SKM-1 treated with dmso at 0.1 percent for 144 hours (cell line): ENCODE results near the gene NCBP3.
"Not testable (repeated sequence)": the region's sequence is repeated elsewhere in the genome, so short reads cannot be mapped to it uniquely, and the experiment has no call there.

ENCODE experiments used
- DNase-seq: peaks from one replicate; lab custom pipeline; 2025; ENCODE audit not compliant: unreplicated experiment; lab: John Stamatoyannopoulos, UW

Gene NCBP3

DNA sequence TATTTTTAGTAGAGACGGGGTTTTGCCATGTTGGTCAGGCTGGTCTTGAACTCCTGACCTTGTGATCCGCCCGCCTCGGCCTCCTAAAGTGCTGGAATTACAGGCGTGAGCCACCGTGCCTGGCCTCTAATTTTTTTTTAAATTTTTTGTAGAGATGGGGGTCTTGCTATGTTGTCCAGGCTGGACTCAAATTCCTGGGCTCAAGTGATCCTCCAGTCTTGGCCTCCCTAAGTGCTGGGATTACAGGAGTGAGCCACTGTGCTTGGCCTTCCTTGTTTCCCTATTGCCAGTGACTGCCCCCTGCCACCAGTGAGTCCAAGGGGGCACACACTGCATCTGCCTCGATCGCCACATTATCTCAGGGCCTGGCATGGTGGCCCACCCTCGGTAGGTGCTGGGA, 51.9 kb downstream of the NCBP3 start:
- not testable (repeated sequence) for DNase-seq

DNA sequence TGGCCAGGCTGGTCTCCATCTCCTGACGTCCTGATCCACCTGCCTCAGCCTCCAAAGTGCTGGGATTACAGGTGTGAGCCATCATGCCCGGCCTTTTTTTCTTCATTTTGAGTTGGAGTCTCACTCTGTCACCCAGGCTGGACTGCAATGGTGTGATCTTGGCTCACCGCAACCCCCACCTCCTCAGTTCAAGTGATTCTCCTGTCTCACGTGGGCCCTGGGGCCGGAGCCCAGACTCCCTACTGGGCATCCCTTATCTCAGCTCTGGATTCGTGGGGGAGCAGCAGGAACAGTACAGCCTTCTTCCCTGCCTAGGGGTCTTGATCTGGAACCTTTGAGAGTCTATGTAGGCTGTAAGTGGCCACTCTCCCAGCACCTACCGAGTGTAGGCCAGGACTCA, 52.8 kb downstream of the NCBP3 start:
- not testable (repeated sequence) for DNase-seq

- DNase-seq: no peak
These were observed 53.6 kb downstream of the NCBP3 start for GRCh38 chr17:3792481-3792880.

DNA sequence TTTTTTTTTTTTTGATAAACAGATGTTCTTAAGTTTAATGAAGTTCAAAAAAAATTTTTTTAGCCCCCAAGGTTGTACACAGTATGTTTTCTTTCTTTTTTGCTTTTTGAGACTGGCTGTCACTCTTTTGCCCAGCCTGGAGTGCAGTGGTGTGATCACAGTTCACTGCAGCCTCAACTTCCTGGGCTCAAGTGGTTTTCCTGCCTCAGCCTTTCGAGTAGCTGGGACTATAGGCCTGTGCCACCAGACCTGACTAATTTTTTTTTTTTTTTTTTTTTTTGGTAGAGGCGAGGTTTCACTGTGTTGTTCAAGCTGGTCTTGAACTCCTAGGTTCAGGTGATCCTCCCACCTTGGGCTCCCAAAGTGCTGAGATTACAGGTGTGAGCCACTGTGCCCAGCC, 57.8 kb downstream of the NCBP3 start:
- no peak for DNase-seq

- DNase-seq: not testable (repeated sequence)
These were observed 60.7 kb downstream of the NCBP3 start for GRCh38 chr17:3785323-3785722.

GRCh38 chr17:3782751-3783150, 63.3 kb downstream of the NCBP3 start:
- no peak for DNase-seq

DNA sequence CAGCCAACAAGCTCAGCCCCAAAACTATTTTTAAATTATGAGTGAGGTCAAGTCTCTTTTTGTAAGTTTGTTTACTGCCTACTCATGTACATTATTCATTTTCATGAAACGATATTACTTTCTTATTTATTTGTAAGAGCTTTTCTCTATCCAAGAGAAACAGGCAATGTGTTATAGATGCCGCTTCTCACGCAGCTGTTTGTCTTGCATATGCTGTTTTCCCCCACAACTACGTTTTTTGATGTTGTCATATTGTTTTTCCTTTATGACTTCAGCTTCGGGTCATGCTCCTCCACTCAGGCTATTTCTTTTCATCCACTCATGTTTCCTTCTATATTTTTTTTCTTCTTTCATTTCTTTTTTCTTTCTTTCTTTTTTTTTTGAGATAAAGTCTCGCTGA, 65.1 kb downstream of the NCBP3 start:
- no peak for DNase-seq

GRCh38 chr17:3777366-3778120, 68.5 kb downstream of the NCBP3 start:
- no peak for DNase-seq

GRCh38 chr17:3773966-3774365, 72.1 kb downstream of the NCBP3 start:
- DNase-seq: no peak

DNA sequence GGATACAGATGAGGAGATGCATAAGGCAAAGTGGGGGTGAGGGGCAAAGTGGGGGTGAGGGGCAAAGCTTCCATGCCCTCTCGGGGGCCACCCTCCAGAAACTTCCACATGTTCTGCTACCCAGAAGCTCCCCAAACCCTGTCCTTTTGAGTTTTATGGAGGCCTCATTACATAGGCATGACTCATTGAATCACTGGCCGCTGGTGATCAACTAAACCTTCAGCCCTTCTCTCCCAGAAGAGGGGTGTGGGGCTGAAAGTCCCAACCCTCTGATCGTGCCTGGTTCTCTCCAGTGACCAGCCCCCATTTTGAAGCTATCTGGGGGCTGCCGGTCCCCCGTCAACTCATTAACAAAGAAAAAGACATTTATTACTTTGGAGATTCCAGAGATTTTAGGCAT, 72.5 kb downstream of the NCBP3 start:
- no peak for DNase-seq

DNA sequence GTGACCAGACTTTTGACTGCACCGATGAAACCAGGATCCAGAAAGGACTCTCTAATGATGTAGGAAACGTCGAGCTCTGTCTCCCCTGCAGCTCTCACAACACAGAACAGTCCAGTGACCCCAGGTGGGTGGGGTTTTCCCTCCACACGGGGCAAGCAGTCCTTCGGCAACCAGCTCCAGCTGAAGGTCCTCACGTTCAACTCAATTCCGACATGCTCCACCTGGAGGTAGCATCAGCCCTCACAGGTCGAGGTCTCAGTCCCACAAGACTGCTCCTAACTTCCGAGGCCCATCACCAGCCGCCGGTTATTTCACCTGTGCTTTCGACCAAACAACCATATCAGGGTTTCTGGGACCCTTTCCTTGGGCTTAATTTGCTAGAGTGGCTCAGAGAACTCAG, 73.3 kb downstream of the NCBP3 start:
- DNase-seq: no peak

GRCh38 chr17:3771140-3771539, 74.9 kb downstream of the NCBP3 start:
- DNase-seq: no peak

DNA sequence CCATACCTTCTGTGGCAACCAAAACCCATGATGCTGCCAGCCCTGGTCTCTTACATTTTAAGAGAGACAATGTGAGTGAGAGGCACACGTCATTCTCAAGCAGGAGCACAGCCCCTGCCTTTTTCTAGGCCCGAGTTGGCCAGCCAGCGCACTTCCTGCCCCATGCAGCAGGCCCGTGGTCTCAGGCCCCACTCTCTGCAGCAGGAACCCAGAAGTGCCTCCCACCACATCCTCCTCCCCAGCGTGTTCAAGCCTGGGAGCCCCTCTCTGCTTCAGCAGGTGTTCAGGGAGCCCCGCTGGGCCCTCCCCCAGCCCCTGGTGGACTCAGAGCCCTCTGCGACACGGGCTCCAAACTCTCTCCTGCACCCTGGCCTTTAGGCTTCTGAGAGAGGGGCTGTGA, 75.6 kb downstream of the NCBP3 start:
- DNase-seq: no peak

DNA sequence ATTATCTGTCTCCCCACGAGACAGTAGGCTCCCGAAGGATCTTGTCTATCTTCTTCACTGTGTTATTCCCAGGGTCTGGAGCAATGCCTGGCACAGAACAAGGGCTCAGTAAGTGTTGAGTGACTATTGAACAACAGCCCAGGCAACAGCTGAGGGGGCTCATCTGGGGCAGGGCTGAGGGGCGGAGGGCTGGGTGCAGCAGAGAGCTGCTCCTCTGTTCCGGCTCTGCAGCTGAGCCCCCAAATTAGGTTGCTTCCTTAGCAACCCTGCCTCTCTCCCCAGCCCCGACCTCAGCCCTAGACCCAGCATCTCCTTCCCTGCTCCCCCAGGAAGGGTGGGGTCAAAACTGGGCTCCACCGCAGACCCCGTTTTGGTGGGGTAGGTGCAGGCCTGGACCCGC, 77.3 kb downstream of the NCBP3 start:
- no peak for DNase-seq

DNA sequence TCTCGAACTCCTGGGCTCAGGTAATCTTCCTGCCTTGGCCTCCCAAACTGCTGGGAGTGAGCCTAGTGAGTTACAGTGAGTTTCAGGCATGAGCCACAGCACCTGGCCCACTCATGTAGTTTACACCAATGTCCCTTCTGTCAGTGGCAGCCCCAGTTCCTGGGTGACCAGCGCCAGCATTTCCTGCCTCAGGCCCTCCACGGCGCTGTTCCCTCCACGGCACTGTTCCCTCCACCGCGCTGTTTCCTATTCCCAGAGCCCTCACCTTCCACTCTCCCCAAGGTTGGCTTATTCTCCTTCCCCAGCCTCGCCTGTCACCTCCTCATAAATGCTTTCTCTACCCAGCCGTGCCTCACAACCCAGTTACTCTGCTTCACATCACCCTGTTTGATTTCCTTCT, 77.7 kb downstream of the NCBP3 start:
- DNase-seq: no peak

- DNase-seq: no peak
These were observed 79.3 kb downstream of the NCBP3 start for GRCh38 chr17:3766779-3767178.

DNA sequence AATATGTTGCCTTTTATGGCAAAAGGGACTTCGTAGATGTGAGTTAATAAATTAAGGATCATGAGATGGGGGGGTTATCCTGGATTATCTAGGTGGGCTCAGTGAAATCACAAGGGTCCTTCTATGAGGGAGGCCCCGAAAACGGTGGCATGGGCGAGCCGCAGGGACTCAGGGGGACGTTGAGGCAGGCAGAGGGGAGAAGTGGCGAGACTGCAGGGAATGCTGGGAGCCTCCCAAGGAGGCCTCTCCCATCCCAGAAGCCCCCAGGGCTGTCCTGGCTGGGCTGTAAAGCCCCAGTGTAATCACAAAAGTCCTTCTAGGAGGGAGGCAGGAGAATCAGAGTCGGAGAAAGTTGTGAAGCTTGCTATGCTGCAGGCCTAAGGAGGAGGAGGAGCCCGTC, 80.1 kb downstream of the NCBP3 start:
- DNase-seq: no peak

GRCh38 chr17:3763777-3764170, 82.3 kb downstream of the NCBP3 start:
- no peak for DNase-seq

- no peak for DNase-seq
These were observed 82.9 kb downstream of the NCBP3 start for GRCh38 chr17:3762922-3763776.

DNA sequence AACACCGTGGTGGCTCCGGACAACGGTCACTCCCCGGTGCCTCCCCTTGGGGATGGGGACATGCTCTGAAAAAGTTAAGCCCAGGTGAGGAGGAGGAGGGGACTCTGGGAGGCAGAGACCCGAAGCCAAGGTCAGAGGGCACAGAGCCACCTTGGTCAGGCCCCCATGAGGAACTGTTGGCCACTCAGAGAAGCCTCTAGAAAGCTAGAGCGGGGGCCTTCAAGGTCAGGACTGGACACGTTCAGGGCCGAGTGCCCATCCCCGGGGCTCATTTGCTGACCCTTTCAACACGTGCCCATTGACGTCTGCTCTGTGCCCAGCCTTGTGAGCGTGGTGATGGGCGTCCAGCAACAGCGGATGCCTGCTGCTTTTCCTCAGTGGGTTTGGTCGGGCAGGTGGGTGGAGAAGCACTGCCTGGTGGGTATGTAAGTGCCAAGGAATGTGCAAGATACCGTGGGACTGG, 84.1 kb downstream of the NCBP3 start:
- DNase-seq: no peak

- DNase-seq: no peak
These were observed 84.8 kb downstream of the NCBP3 start for GRCh38 chr17:3761036-3761917.
